ENCODE measurements around the gene IL10RA. TPM values are rescaled to one million over a fixed set of nuclear protein-coding genes. Genes with fewer than 3 reads are reported as not detected.

The IL10RA gene
- total and polyA plus RNA-seq, 2 experiments from 2014 or later = 0.10 TPM; not detected in 1

- Histone ChIP-seq H3K27me3 (ENCODE audit: insufficient read depth) (no peaks in the 10 kb centered on the region), H3K4me1 (ENCODE audit: insufficient read depth) (no peaks in the 10 kb centered on the region), H3K9me2 (ENCODE audit: insufficient read depth) (no peaks in the 10 kb centered on the region), H3K79me2 (replicated peaks; ENCODE audit: insufficient read depth) (no peaks in the 10 kb centered on the region), H3K4me2 (no peak overlapping the region), H2AFZ (no peak overlapping the region), H4K20me1 (replicated peaks; ENCODE audit: insufficient read depth) (no peaks in the 10 kb centered on the region), H3K4me3 (no peak overlapping the region), H3K36me3 (ENCODE audit: insufficient read depth) (no peaks in the 10 kb centered on the region), H3K27ac (ENCODE audit: low read depth) (no peak overlapping the region), H3F3A (replicated peaks; ENCODE audit: low read depth) (no peaks in the 10 kb centered on the region)
- Mint-ChIP-seq H3K27me3 (ENCODE audit: insufficient read depth, low read depth, poor library complexity) (no peaks in the 10 kb centered on the region), H3K4me1 (peaks cover 4% of the 10 kb centered on the region; the same call in 2 of the 3 replicates), H3K27ac (no peak overlapping the region), H3K9me3 (no peaks in the 10 kb centered on the region), H3K4me3 (no peak overlapping the region), H3K36me3 (ENCODE audit: low read depth) (no peaks in the 10 kb centered on the region)
- TF ChIP-seq ETS1 (IDR thresholded peaks at IDR 0.05) = no peak
- TF ChIP-seq EZH2 (IDR thresholded peaks at IDR 0.05; ENCODE audit: low read depth, unreplicated experiment) = no peak
- no peak for TF ChIP-seq EZH2phosphoT487 (IDR thresholded peaks at IDR 0.05; ENCODE audit: unreplicated experiment)
- TF ChIP-seq ZNF331 (CRISPR knock-in tag; IDR thresholded peaks at IDR 0.05; ENCODE audit: low read depth) = no peak
- TF ChIP-seq JUNB (IDR thresholded peaks at IDR 0.05; ENCODE audit: unreplicated experiment) = no peak
- no peak for TF ChIP-seq ZNF114 (CRISPR knock-in tag; IDR thresholded peaks at IDR 0.05)
- TF ChIP-seq POLR2AphosphoS5 (IDR thresholded peaks at IDR 0.05; ENCODE audit: low read depth) = no peak
- no peak for TF ChIP-seq CREB1 (CRISPR knock-in tag; IDR thresholded peaks at IDR 0.05; ENCODE audit: low read depth)
- no peak for TF ChIP-seq STAT1 (IDR thresholded peaks at IDR 0.05; ENCODE audit: unreplicated experiment)
- TF ChIP-seq REST (IDR thresholded peaks at IDR 0.05; ENCODE audit: unreplicated experiment) = no peak
- no peak for TF ChIP-seq NANOG (IDR thresholded peaks at IDR 0.05; ENCODE audit: borderline replicate concordance)
- TF ChIP-seq CTCF (conservative IDR thresholded peaks at IDR 0.05; ENCODE audit: low read depth in 2 of 2) = no peak
- no peak for TF ChIP-seq ZNF462 (CRISPR knock-in tag; IDR thresholded peaks at IDR 0.05)
- ATAC-seq (no peak), DNase-seq (ENCODE audit: low spot score) (no peak)
Measured at GRCh38 chr11:117996058-117996457, 9.9 kb downstream of the IL10RA start.
